Muscle of leg (tissue), 16 donors: ENCODE measurements around the gene GOLGA8F. TPM values are rescaled to one million over a fixed set of nuclear protein-coding genes. Genes with fewer than 3 reads are reported as not detected.
"Not testable (repeated sequence)": the region's sequence is repeated elsewhere in the genome, so short reads cannot be mapped to it uniquely, and the experiment has no call there.

Source experiments
- DNase-seq: peaks from one replicate; pipeline ENCODE4 v3.0.0; 2013
- H3K27ac ChIP-seq: one replicate; pipeline ENCODE4 v1.5.1; 2013; ENCODE audit warnings: mild to moderate bottlenecking, low read length, control low read depth
- H3K27me3 ChIP-seq: one replicate; pipeline ENCODE4 v1.6.1; 2013; ENCODE audit warnings: low read length; ENCODE audit not compliant: control insufficient read depth, insufficient read depth
- H3K36me3 ChIP-seq: one replicate; pipeline ENCODE4 v1.6.1; 2013; ENCODE audit warnings: low read length; ENCODE audit not compliant: control insufficient read depth, insufficient read depth
- H3K4me1 ChIP-seq: one replicate; pipeline ENCODE4 v1.6.1; 2013; ENCODE audit warnings: low read length; ENCODE audit not compliant: control insufficient read depth, insufficient read depth
- H3K4me3 ChIP-seq: one replicate; pipeline ENCODE4 v1.5.1; 2013; ENCODE audit warnings: low read length, control low read depth
- H3K9me3 ChIP-seq: replicated peaks from 2 replicates; pipeline ENCODE4 v1.6.1; 2013; ENCODE audit warnings: low read depth, low read length; ENCODE audit not compliant: control insufficient read depth
- WGBS: methylation state at CpG from one replicate; pipeline ENCODE4 v1.1.5; 2013; ENCODE audit warnings: missing lambda C conversion rate; ENCODE audit not compliant: insufficient coverage; 5-methylcytosine and 5-hydroxymethylcytosine counted together
- long read RNA-seq, 11 donors: transcript quantifications; one replicate each; lab custom pipeline, GENCODE V29; 2026
- polyA plus RNA-seq, 8 donors: library from polyadenylated mRNA; unstranded; fragments of 120-200 nt; gene quantifications; one replicate each; pipeline versions ENCODE4 v1.2.1 to v1.2.3, GENCODE V29; 2013; ENCODE audit warnings: inconsistent platforms in 1 of 8, low replicate concordance in 1 of 8; ENCODE audit not compliant: insufficient read length in 8 of 8, insufficient read depth in 1 of 8
- total RNA-seq: library from RNA; stranded (reverse); fragments of 120-200 nt; gene quantifications from one replicate; pipeline ENCODE4 v1.2.4, GENCODE V29; 2013

Gene GOLGA8F, protein sequence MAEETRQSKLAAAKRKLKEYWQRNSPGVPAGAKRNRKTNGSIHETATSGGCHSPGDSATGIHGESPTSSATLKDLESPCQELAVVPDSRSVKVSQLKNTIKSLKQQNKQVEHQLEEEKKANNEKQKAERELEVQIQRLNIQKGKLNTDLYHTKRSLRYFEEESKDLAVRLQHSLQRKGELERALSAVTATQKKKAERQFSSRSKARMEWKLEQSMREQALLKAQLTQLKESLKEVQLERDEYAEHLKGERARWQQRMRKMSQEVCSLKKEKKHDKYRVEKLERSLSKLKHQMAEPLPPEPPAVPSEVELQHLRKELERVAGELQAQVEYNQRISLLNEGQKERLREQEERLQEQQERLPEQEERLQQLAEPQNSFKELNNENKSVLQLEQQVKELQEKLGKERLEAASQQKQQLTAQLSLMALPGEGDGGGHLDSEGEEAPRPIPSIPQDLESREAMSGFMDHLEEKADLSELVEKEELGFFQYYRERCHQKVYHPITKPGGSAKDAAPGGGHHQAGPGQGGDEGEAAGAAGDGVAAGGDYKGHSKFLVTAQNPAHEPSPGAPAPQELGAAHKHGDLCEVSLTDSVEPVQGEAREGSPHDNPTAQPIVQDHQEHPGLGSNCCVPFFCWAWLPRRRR
- total RNA-seq, result not detected
- polyA plus RNA-seq, result under 1 TPM in 1 of 8 donors, not detected in 7; 0.02 TPM
- long read RNA-seq, donor 1, result 0 reads
- long read RNA-seq, donor 2, result 0 reads
- long read RNA-seq, donor 3, result 0 reads
- long read RNA-seq, donor 4, result 0 reads
- long read RNA-seq, donor 5, result 0 reads
- long read RNA-seq, donor 6, result 0 reads
- long read RNA-seq, donor 7, result 0 reads
- long read RNA-seq, donor 8, result 0 reads
- long read RNA-seq, donor 9, result 0 reads
- long read RNA-seq, donor 10, result 0 reads
- long read RNA-seq, donor 11, result 0 reads

DNA sequence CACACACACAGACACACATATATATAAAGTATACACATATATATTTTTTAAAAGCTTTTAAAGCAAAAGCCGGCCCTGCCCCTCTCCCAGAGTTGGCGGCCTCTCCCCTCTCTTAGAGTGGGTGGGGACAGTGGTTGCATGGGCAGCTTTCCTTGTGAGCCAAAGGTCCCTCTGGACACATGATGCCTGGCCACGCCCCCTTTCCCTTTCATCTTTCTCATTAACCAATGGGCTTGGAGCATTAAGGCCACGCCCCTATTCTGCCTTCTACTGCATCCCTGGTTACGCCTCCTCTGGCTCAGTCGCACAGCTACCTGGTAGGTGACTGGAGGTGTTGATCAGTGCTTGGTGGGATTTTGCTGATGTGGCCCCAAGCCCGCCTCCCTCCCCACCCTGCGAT, at the start of gene GOLGA8F:
Gene GOLGA8F (plus strand): TSS at position 301 of the 400 bp plus-strand sequence. CDS start 98 bp downstream, at position 399.
- not testable (repeated sequence) for H3K4me3 ChIP-seq, H3K27ac ChIP-seq, H3K36me3 ChIP-seq, H3K27me3 ChIP-seq, H3K9me3 ChIP-seq, H3K4me1 ChIP-seq, DNase-seq
- WGBS, result no CpG with 5 or more reads among the region's 8 CpGs

DNA sequence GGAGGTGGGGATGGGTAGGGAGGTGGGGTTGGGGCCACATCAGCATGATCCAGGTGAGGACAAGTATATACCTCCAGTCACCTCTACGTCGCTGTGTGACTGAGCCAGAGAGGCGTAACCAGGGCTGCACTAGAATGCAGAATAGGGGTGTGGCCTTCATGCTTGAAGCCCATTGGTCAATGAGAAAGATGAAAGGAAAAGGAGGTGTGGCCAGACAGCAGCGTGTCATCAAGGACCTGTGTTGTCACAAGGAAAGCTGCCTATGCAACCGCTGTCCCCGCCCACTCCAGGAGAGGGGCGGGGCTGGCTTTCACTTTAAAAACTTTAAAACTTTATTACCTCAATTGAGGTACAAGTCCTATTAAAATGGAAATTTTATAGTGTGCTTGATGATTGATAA, 20.5 kb upstream of the GOLGA8F start, which contains the start of gene GOLGA6L24:
Gene GOLGA6L24 (minus strand): TSS at position 101 of the 400 bp plus-strand sequence. CDS start 61 bp downstream, at position 40.
- not testable (repeated sequence) for DNase-seq, H3K36me3 ChIP-seq, H3K27ac ChIP-seq, H3K4me3 ChIP-seq, H3K4me1 ChIP-seq, H3K9me3 ChIP-seq, H3K27me3 ChIP-seq
- WGBS, result no CpG with 5 or more reads among the region's 7 CpGs

DNA sequence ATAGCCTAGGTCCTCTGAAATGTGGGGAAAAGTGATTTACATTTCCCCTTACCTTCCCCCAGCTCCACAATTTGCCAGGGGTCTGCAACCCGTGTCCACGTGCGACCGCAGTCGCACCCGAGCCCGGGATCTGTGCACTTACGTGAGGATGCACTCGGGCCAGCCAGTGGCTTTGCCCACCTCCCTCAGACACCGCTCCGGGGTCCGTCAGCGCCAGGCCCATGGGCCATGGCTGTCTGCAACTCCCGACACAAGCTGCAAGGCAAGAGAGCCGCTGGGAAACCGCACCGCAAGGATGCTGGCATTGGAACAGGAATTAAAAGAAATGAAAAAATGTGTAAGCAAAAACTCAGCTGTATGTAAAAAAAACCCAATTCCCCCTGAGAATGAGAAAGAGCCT, 13.0 kb upstream of the GOLGA8F start:
- WGBS, result no CpG with 5 or more reads among the region's 17 CpGs
- not testable (repeated sequence) for DNase-seq, H3K27me3 ChIP-seq, H3K4me1 ChIP-seq, H3K36me3 ChIP-seq, H3K27ac ChIP-seq, H3K9me3 ChIP-seq, H3K4me3 ChIP-seq

DNA sequence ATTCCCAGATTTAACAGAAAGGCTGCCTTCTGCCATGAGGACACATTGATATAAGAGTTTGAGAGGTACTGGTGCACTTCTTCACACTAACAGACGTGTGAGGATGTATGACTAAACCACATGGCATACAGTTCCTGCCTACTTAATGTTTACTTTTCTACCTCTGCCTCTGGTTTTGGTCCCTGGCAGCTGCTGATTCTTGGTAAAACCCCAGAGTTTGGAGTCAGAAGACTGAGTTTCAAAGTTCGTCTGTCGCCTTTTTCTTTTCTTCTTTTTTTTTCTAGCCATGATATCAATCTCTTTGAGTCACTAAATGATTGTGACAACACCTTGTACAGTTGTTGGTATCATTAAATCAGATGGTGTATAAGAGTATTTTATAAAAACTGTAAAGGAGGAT, 1.6 kb downstream of the GOLGA8F start:
- not testable (repeated sequence) for H3K4me3 ChIP-seq, H3K4me1 ChIP-seq, H3K9me3 ChIP-seq, H3K36me3 ChIP-seq, DNase-seq, H3K27ac ChIP-seq, H3K27me3 ChIP-seq
- no CpG with 5 or more reads among the region's 3 CpGs for WGBS

DNA sequence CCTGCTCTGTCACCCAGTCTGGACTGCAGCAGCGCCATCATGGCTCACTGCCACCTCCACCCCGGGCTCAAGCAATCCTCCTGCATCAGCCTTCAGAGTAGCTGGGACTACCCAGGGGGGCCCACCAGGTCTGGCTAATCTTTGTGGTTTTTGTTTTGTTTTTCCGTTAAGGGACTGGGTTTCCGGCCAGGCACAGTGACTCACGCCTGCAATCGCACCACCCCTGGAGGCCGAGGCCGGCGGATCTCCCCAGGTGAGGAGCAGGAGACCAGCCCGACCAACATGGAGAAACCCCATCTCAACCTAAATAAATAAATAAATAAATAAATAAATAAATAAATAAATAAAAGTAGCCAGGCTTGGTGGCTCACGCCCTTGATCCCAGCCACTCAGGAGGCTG, 17.6 kb downstream of the GOLGA8F start:
- WGBS, result no CpG with 5 or more reads among the region's 11 CpGs
- not testable (repeated sequence) for H3K9me3 ChIP-seq, H3K4me3 ChIP-seq, DNase-seq, H3K27ac ChIP-seq, H3K4me1 ChIP-seq, H3K27me3 ChIP-seq, H3K36me3 ChIP-seq

DNA sequence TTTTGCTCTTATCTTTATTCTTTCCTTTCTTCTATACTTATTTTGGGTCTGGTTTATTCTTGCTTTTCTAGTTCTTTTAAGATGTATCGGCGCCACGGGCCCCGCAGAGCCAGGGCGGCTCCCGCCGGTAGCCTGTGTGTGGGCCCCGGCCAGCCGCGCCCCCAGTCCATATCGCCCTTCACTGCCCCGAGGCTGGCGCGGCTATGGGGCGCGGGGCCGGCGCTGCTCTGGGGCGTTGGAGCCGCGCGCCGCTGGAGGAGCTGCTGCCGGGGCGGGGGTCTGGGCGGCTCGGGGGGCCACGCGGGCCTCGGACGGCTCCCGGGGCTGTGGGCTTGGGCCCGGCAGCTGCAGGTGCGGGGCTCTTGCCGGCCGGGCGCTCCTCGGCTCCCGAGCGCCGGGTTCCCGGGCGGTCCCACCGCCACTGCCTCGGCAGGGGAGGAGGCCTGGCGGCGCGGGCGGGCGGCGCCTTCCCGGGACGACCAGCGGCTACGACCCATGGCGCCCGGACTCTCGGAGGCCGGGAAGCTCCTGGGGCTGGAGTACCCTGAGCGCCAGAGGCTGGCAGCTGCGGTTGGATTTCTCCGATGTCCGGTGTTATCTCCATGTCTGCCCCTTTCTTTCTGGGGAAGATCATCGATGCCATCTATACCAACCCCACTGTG, 24.4 kb downstream of the GOLGA8F start:
- not testable (repeated sequence) for H3K27ac ChIP-seq, H3K9me3 ChIP-seq, H3K27me3 ChIP-seq, H3K4me1 ChIP-seq, H3K36me3 ChIP-seq, H3K4me3 ChIP-seq, DNase-seq
- no CpG with 5 or more reads among the region's 64 CpGs for WGBS

DNA sequence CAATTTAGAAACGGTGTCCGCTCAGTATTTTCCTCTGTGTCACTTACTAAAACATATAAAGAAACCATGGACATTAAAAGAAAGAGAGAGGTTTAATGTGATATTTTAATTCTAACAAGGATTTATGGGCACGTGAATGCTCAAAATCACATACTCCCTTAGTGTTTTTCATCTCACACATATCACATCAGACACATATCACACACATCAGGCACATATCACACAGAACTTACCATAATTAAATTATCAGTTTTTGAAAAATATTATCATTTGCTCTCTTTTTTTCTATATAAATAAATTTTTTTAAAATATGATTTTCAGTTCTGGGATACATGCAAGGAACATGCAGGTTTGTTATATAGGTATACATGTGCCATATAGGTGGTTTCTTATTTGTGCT, 42.0 kb downstream of the GOLGA8F start:
- not testable (repeated sequence) for H3K27me3 ChIP-seq, H3K27ac ChIP-seq, H3K4me3 ChIP-seq, DNase-seq, H3K4me1 ChIP-seq, H3K36me3 ChIP-seq, H3K9me3 ChIP-seq
- WGBS, result no CpG with 5 or more reads among the region's 3 CpGs

DNA sequence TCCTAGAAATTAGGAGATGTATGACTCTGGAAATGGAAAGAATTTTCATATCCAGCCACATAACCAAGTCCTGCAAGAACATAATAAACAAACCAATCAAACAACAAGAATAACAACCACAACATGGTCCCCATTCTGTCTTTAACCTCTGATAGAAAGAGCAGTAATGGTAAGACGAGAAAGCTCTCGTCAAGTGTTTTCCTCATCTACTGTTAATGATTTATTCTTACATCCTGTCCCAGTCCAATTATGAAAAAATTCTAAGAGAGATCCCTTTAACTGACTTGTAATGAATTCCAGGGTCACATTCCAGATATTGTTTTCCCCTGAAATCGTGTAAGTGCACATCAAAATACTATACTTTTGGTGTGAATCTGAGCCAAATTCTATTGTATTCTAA, 57.1 kb downstream of the GOLGA8F start:
- not testable (repeated sequence) for DNase-seq, H3K9me3 ChIP-seq, H3K27ac ChIP-seq, H3K27me3 ChIP-seq, H3K4me1 ChIP-seq, H3K4me3 ChIP-seq, H3K36me3 ChIP-seq
- WGBS, result no CpG with 5 or more reads among the region's 3 CpGs
